H1 (cell line): ENCODE results near the gene NMU. TPM values are rescaled to one million over a fixed set of nuclear protein-coding genes. Genes with fewer than 3 reads are reported as not detected.

Experiments
- EZH2 ChIP-seq: fragments of 200-600 bp; sonication (generic); IDR thresholded peaks from 2 replicates; pipeline ENCODE4 v1.7.1; 2012; ENCODE audit warnings: low read depth, mild to moderate bottlenecking, moderate library complexity, low read length, inconsistent platforms; ENCODE audit not compliant: severe bottlenecking
- GTF2F1 ChIP-seq: IDR thresholded peaks from 2 replicates; pipeline ENCODE4 v1.6.1; 2012; ENCODE audit warnings: low read depth, low read length, improper control_type of control experiment, borderline replicate concordance
- MAFK ChIP-seq: IDR thresholded peaks from 2 replicates; pipeline ENCODE4 v1.6.1; 2012; ENCODE audit warnings: low read depth, mild to moderate bottlenecking, improper control_type of control experiment, low read length
- SP4 ChIP-seq: IDR thresholded peaks from 2 replicates; pipeline ENCODE4 v1.6.1; 2012; ENCODE audit warnings: low read length, inconsistent platforms
- TBP ChIP-seq: IDR thresholded peaks from 2 replicates; pipeline ENCODE4 v1.6.1; 2011; ENCODE audit warnings: low read depth, low read length, improper control_type of control experiment
- polyA plus RNA-seq, 7 experiments: library from polyadenylated mRNA; depleted of rRNA in 3 of 7; stranded (reverse) in 5 of 7; unstranded in 2 of 7; fragments of >200 nt in 5 of 7; fragments of 200-250 nt in 2 of 7; gene quantifications; 1 replicate in 5 of 7; 2 replicates in 1 of 7; 4 replicates in 1 of 7; pipeline versions ENCODE4 v1.2.1 to v1.2.3, GENCODE V29; 2011 to 2013; ENCODE audit warnings: missing spikeins in 2 of 7, mixed read lengths in 2 of 7
- total RNA-seq: library from RNA; stranded (reverse); fragmentation: NEBNext Ultra II Directional; extraction: Animal tissue kit (Norgen Biotek cat#: 25700); gene quantifications from 2 replicates; pipeline ENCODE4 v1.2.1, GENCODE V29; 2021

NMU gene
- total and polyA plus RNA-seq, 2 of the 8 experiments (the other 6 are each of a cell fraction or from before 2014, with no cell fraction given) = 30.5 to 50.4 TPM

GRCh38 chr4:55654131-55654530 is 18.0 kb upstream of the NMU start (continued):
- TF ChIP-seq TBP = no peak
- TF ChIP-seq MAFK = no peak
- TF ChIP-seq EZH2 = no peak
- TF ChIP-seq SP4 = no peak
- TF ChIP-seq GTF2F1 = no peak
- TF ChIP-seq, all 59 proteins: peak for 0
